Bronchial epithelial cell (primary cell): ENCODE data around the gene TMEM214. TPM values are rescaled to one million over a fixed set of nuclear protein-coding genes. Genes with fewer than 3 reads are reported as not detected.

Experiments used
- DNase-seq: peaks from one replicate; pipeline ENCODE4 v3.0.0-alpha.2; 2010; ENCODE audit warnings: low read depth
- FAIRE-seq: peaks from 2 replicates; lab custom pipeline; 2011; peaks lifted over from hg19 to GRCh38; lab: Jason Lieb, UNC
- H3K27me3 ChIP-seq: 2 replicates; pipeline ENCODE4 v1.5.1; 2011; ENCODE audit warnings: low read length; ENCODE audit not compliant: control insufficient read depth, insufficient read depth
- H3K36me3 ChIP-seq: 2 replicates; pipeline ENCODE4 v1.5.1; 2011; ENCODE audit warnings: low read length; ENCODE audit not compliant: control insufficient read depth, insufficient read depth
- H3K4me3 ChIP-seq: 2 replicates; pipeline ENCODE4 v1.5.1; 2011; ENCODE audit warnings: mild to moderate bottlenecking, low read depth, low read length, control low read depth
- CTCF ChIP-seq: IDR thresholded peaks from 2 replicates; pipeline ENCODE4 v1.5.1; 2011; ENCODE audit warnings: mild to moderate bottlenecking, moderate library complexity, low read length, control low read depth, inconsistent platforms; ENCODE audit not compliant: insufficient read depth, severe bottlenecking
- total RNA-seq: library from RNA; depleted of rRNA; stranded (reverse); fragments of >200 nt; gene quantifications from 2 replicates; pipeline ENCODE4 v1.2.1, GENCODE V29; 2014

TMEM214 gene
- total RNA-seq, 1 donor from 2014 or later, result 15.8 TPM

GRCh38 chr2:27006602-27007415 is 26.0 kb upstream of the TMEM214 start:
- Histone ChIP-seq H3K27me3 (no peaks in the 10 kb centered on the region), H3K36me3 (no peaks in the 10 kb centered on the region)
- no peak for FAIRE-seq

GRCh38 chr2:27007416-27008374 is 25.1 kb upstream of the TMEM214 start:
- no peak for DNase-seq
- no peak for FAIRE-seq
- Histone ChIP-seq H3K27me3 (no peaks in the 10 kb centered on the region), H3K36me3 (no peaks in the 10 kb centered on the region), H3K4me3 (no peak overlapping the region)
- no peak for TF ChIP-seq CTCF

More at GRCh38 chr2:27006602-27007415, 26.0 kb upstream of the TMEM214 start:
- DNase-seq, result no peak
- TF ChIP-seq CTCF, result no peak
- H3K4me3 ChIP-seq, result no peak overlapping the region

- FAIRE-seq (no peak), DNase-seq (no peak)
- no peaks in the 10 kb centered on the region for H3K36me3 ChIP-seq
- no peaks in the 10 kb centered on the region for H3K27me3 ChIP-seq
- H3K4me3 ChIP-seq, result no peak overlapping the region
- no peak for TF ChIP-seq CTCF
These were observed 24.1 kb upstream of the TMEM214 start for GRCh38 chr2:27008678-27009077.

- DNase-seq (no peak), FAIRE-seq (no peak)
- H3K4me3 ChIP-seq, result no peak overlapping the region
- H3K36me3 ChIP-seq, result no peaks in the 10 kb centered on the region
- no peak for TF ChIP-seq CTCF
- H3K27me3 ChIP-seq, result no peaks in the 10 kb centered on the region
These were observed 23.7 kb upstream of the TMEM214 start for GRCh38 chr2:27009083-27009482.

- Histone ChIP-seq H3K36me3 (no peaks in the 10 kb centered on the region), H3K4me3 (no peak overlapping the region), H3K27me3 (no peaks in the 10 kb centered on the region)
- TF ChIP-seq CTCF, result no peak
- no peak for DNase-seq
- no peak for FAIRE-seq
These were observed 23.0 kb upstream of the TMEM214 start for GRCh38 chr2:27009716-27010115.
